Liver (tissue), 9 donors: ENCODE measurements around the gene CBL. TPM values are rescaled to one million over a fixed set of nuclear protein-coding genes. Genes with fewer than 3 reads are reported as not detected.

ENCODE experiments used
- DNase-seq: peaks from one replicate; pipeline ENCODE4 v3.0.0-alpha.2; 2017; ENCODE audit warnings: low spot score
- H3K27ac ChIP-seq, 2 donors: one replicate each; pipeline ENCODE4 v1.7.0; 2013; ENCODE audit warnings: inconsistent platforms in 2 of 2, low read length in 2 of 2, control low read depth in 1 of 2, low read depth in 1 of 2, mild to moderate bottlenecking in 1 of 2
- H3K27me3 ChIP-seq, 4 donors: one replicate each; pipeline versions ENCODE4 v1.6.1 to v1.7.0; 2013; ENCODE audit warnings: low read length in 3 of 4, inconsistent platforms in 1 of 4, mild to moderate bottlenecking in 1 of 4, moderate library complexity in 1 of 4; ENCODE audit not compliant: control insufficient read depth in 4 of 4, insufficient read depth in 4 of 4
- H3K36me3 ChIP-seq, 4 donors: one replicate each; pipeline versions ENCODE4 v1.6.1 to v1.7.0; 2013; ENCODE audit warnings: low read length in 3 of 4, mild to moderate bottlenecking in 3 of 4, low read depth in 1 of 4, moderate library complexity in 1 of 4; ENCODE audit not compliant: control insufficient read depth in 4 of 4, insufficient read depth in 3 of 4
- H3K4me1 ChIP-seq, 4 donors: one replicate each; pipeline versions ENCODE4 v1.6.1 to v1.7.0; 2013; ENCODE audit warnings: low read length in 3 of 4, mild to moderate bottlenecking in 3 of 4, moderate library complexity in 1 of 4; ENCODE audit not compliant: control insufficient read depth in 4 of 4, insufficient read depth in 4 of 4
- H3K4me3 ChIP-seq, 3 donors: one replicate each; pipeline versions ENCODE4 v1.6.1 to v1.7.0; 2013; ENCODE audit warnings: low read length in 3 of 3, control low read depth in 1 of 3, low read depth in 1 of 3, mild to moderate bottlenecking in 1 of 3
- H3K9ac ChIP-seq, 2 donors: one replicate each; pipeline ENCODE4 v1.7.0; 2013; ENCODE audit warnings: low read length in 2 of 2, mild to moderate bottlenecking in 2 of 2, moderate library complexity in 2 of 2, control low read depth in 1 of 2, low read depth in 1 of 2
- H3K9me3 ChIP-seq, 4 donors: one replicate each; pipeline versions ENCODE4 v1.6.1 to v1.7.0; 2013; ENCODE audit warnings: low read length in 3 of 4; ENCODE audit not compliant: control insufficient read depth in 4 of 4
- ATF3 ChIP-seq: IDR thresholded peaks from 2 replicates; pipeline ENCODE4 v1.6.1; 2016; ENCODE audit warnings: antibody characterized with exemption
- CTCF ChIP-seq: fragments of 150-350 bp; IDR thresholded peaks from 2 replicates; pipeline ENCODE4 v1.5.1; 2017; ENCODE audit warnings: improper control_type of control experiment, low read depth, low read length; ENCODE audit not compliant: missing input control
- EGR1 ChIP-seq, 2 donors: IDR thresholded peaks; 2 replicates each; pipeline ENCODE4 v1.6.1; 2016 to 2018; ENCODE audit warnings: antibody characterized with exemption in 2 of 2, low read depth in 2 of 2
- FOXA1 ChIP-seq: IDR thresholded peaks from 2 replicates; pipeline ENCODE4 v1.6.1; 2016; ENCODE audit warnings: antibody characterized with exemption
- FOXA2 ChIP-seq: IDR thresholded peaks from 2 replicates; pipeline ENCODE4 v1.6.1; 2016; ENCODE audit warnings: antibody characterized with exemption
- GABPA ChIP-seq, 2 donors: IDR thresholded peaks in 1 of 2; conservative IDR thresholded peaks in 1 of 2; 2 replicates each; pipeline ENCODE4 v1.6.1; 2016; ENCODE audit warnings: antibody characterized with exemption in 2 of 2, mild to moderate bottlenecking in 1 of 2, moderate library complexity in 1 of 2
- HNF4A ChIP-seq, 2 donors: conservative IDR thresholded peaks; 2 replicates each; pipeline ENCODE4 v1.6.1; 2016; ENCODE audit warnings: antibody characterized with exemption in 2 of 2, mild to moderate bottlenecking in 2 of 2
- HNF4G ChIP-seq: IDR thresholded peaks from 2 replicates; pipeline ENCODE4 v1.6.1; 2016; ENCODE audit warnings: antibody characterized with exemption
- JUND ChIP-seq, 2 donors: IDR thresholded peaks; 2 replicates each; pipeline ENCODE4 v1.6.1; 2016; ENCODE audit warnings: antibody characterized with exemption in 2 of 2
- MAX ChIP-seq: IDR thresholded peaks from 2 replicates; pipeline ENCODE4 v1.6.1; 2016; ENCODE audit warnings: antibody characterized with exemption
- NR2F2 ChIP-seq: IDR thresholded peaks from 2 replicates; pipeline ENCODE4 v1.6.1; 2016; ENCODE audit warnings: antibody characterized with exemption
- RAD21 ChIP-seq, 2 donors: IDR thresholded peaks; 2 replicates each; pipeline ENCODE4 v1.6.1; 2016; ENCODE audit warnings: antibody characterized with exemption in 2 of 2, mild to moderate bottlenecking in 2 of 2
- REST ChIP-seq: IDR thresholded peaks from 2 replicates; pipeline ENCODE4 v1.6.1; 2016; ENCODE audit warnings: antibody characterized with exemption, mild to moderate bottlenecking
- RXRA ChIP-seq, 2 donors: IDR thresholded peaks; 2 replicates each; pipeline ENCODE4 v1.6.1; 2017 to 2018; ENCODE audit warnings: antibody characterized with exemption in 2 of 2, mild to moderate bottlenecking in 1 of 2
- SP1 ChIP-seq: IDR thresholded peaks from 2 replicates; pipeline ENCODE4 v1.6.1; 2018; ENCODE audit warnings: antibody characterized with exemption, mild to moderate bottlenecking
- TAF1 ChIP-seq: conservative IDR thresholded peaks from 2 replicates; pipeline ENCODE4 v1.6.1; 2016; ENCODE audit warnings: antibody characterized with exemption, mild to moderate bottlenecking
- YY1 ChIP-seq: IDR thresholded peaks from 2 replicates; pipeline ENCODE4 v1.6.1; 2016; ENCODE audit warnings: antibody characterized with exemption, mild to moderate bottlenecking
- ZBTB33 ChIP-seq: IDR thresholded peaks from 2 replicates; pipeline ENCODE4 v1.6.1; 2016; ENCODE audit warnings: antibody characterized with exemption
- WGBS: extraction: QIAGEN DNeasy Blood & Tissue Kit; methylation state at CpG from one replicate; pipeline ENCODE4 v1.1.7; 2013; 5-methylcytosine and 5-hydroxymethylcytosine counted together
- polyA plus RNA-seq, 2 donors: library from polyadenylated mRNA; stranded (reverse) in 1 of 2; unstranded in 1 of 2; fragments of 200-250 nt in 1 of 2; fragments of >200 nt in 1 of 2; fragmentation: Nextera tagmentation in 1 of 2; extraction: Ambion mirVana in 1 of 2; gene quantifications; one replicate each; pipeline versions ENCODE4 v1.2.1 to v1.2.3, GENCODE V29; 2013 to 2015
- total RNA-seq, 2 donors: library from RNA; depleted of rRNA; stranded (reverse); fragments of >200 nt; gene quantifications; one replicate each; pipeline ENCODE4 v1.2.3, GENCODE V29; 2014
- donor health status: healthy.
- donor health status: healthy.
- donor health status: healthy.
- donor health status: healthy.
- donor health status: healthy.

The CBL gene
- total and polyA plus RNA-seq, 4 donors: 1.6 to 5.5 (median 3.5) TPM

- no peaks in the 10 kb centered on the region for H3K9me3 ChIP-seq
- H3K9ac ChIP-seq: peak overlapping the region in 1 of 2 donors; percentile 36
- no peaks in the 10 kb centered on the region for H3K27me3 ChIP-seq
- peak; percentile 76 for DNase-seq
- H3K4me3 ChIP-seq: peak overlapping the region; percentile 33 to 45 (median 44)
- no peak overlapping the region for H3K27ac ChIP-seq
- TF ChIP-seq SP1: no peak
- TF ChIP-seq RAD21 (IDR thresholded peaks at IDR 0.05): peak; percentile 77
- TF ChIP-seq CTCF: peak; percentile 77
- peaks cover 0 to 19% (median 11%) of the 10 kb centered on the region in 4 donors for H3K36me3 ChIP-seq
- peaks cover 7 to 40% (median 18%) of the 10 kb centered on the region in 4 donors for H3K4me1 ChIP-seq
- 12% methylated on average over 54 of the region's 54 CpGs for WGBS
Measured at GRCh38 chr11:119356349-119357031, 150.4 kb downstream of the CBL start.

- Histone ChIP-seq H3K4me3 (peak overlapping the region in 1 of 3 donors; percentile 44), H3K4me1 (peaks cover 8 to 46% (median 23%) of the 10 kb centered on the region in 4 donors), H3K27ac (no peak overlapping the region), H3K36me3 (peaks cover 0 to 19% (median 11%) of the 10 kb centered on the region in 4 donors), H3K9ac (no peak overlapping the region), H3K9me3 (no peaks in the 10 kb centered on the region), H3K27me3 (no peaks in the 10 kb centered on the region)
- DNase-seq: no peak
- no peak for TF ChIP-seq TAF1
- no peak for TF ChIP-seq GABPA (IDR thresholded peaks at IDR 0.05 in 1 of 2, conservative IDR thresholded peaks at IDR 0.05 in 1 of 2)
- no peak for TF ChIP-seq FOXA1
- TF ChIP-seq YY1: no peak
- no peak for TF ChIP-seq NR2F2
- TF ChIP-seq HNF4G: no peak
- TF ChIP-seq ZBTB33: no peak
- TF ChIP-seq REST: no peak
- no peak for TF ChIP-seq FOXA2
- TF ChIP-seq SP1: no peak
- no peak for TF ChIP-seq CTCF
- TF ChIP-seq HNF4A (conservative IDR thresholded peaks at IDR 0.05): no peak
- no peak for TF ChIP-seq RXRA (IDR thresholded peaks at IDR 0.05)
- TF ChIP-seq RAD21 (IDR thresholded peaks at IDR 0.05): no peak
- no peak for TF ChIP-seq MAX
- no peak for TF ChIP-seq EGR1 (IDR thresholded peaks at IDR 0.05; ENCODE audit: low read depth in 2 of 2)
- no peak for TF ChIP-seq ATF3
- no peak for TF ChIP-seq JUND (IDR thresholded peaks at IDR 0.05)
- WGBS: 51% methylated on average over 13 of the region's 13 CpGs
Measured at GRCh38 chr11:119357074-119357473, 150.9 kb downstream of the CBL start.
